GM13976 (cell line): ENCODE data around the gene SPEF1.

ENCODE experiments used
- DNase-seq: peaks from one replicate; pipeline ENCODE4 v3.0.0; 2012; ENCODE audit warnings: low spot score
- in situ Hi-C: fragments of 300-500 bp; cut with MboI; formaldehyde crosslinking; loops from one replicate; pipeline ENCODE4 v1.12.0; 2022; ENCODE audit warnings: low sequenced_read_pairs, mixed read lengths, inconsistent platforms; ENCODE audit not compliant: unreplicated experiment
- TF ChIP-seq, protein P1 (sequence below): IDR thresholded peaks from 2 replicates; pipeline ENCODE4 v1.5.1; 2012; ENCODE audit warnings: borderline replicate concordance, mild to moderate bottlenecking; ENCODE audit not compliant: insufficient read depth; ENCODE audit errors: extremely low read depth, missing control alignments, control extremely low read depth

SPEF1 gene

DNA sequence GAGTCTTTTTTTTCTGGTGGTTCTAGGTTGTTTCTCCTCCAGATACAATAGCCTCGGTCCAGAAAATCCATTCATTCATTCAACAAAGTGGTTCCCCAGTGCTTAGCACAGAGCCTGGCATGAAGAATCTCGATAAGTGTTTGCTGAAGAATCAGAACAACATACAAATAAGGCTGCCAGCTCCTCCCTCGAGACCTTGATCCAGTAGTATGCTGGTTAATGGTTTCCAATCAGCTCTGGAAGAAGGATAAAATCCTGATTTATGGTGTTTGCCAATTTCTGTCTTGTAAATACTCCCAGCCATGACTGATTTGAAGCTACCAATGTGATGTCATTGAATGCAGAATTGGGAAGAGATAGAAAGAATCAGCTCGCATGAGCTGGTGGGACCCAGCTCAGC lies 45.5 kb downstream of the SPEF1 start:
- in situ Hi-C loops = no loop called here
- DNase-seq = no peak
- TF ChIP-seq, protein P1, sequence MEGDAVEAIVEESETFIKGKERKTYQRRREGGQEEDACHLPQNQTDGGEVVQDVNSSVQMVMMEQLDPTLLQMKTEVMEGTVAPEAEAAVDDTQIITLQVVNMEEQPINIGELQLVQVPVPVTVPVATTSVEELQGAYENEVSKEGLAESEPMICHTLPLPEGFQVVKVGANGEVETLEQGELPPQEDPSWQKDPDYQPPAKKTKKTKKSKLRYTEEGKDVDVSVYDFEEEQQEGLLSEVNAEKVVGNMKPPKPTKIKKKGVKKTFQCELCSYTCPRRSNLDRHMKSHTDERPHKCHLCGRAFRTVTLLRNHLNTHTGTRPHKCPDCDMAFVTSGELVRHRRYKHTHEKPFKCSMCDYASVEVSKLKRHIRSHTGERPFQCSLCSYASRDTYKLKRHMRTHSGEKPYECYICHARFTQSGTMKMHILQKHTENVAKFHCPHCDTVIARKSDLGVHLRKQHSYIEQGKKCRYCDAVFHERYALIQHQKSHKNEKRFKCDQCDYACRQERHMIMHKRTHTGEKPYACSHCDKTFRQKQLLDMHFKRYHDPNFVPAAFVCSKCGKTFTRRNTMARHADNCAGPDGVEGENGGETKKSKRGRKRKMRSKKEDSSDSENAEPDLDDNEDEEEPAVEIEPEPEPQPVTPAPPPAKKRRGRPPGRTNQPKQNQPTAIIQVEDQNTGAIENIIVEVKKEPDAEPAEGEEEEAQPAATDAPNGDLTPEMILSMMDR = no peak

- in situ Hi-C loops = no loop called here
- TF ChIP-seq, protein P1 = no peak
- no peak for DNase-seq
These were observed 47.0 kb downstream of the SPEF1 start for GRCh38 chr20:3734111-3734843.

DNA sequence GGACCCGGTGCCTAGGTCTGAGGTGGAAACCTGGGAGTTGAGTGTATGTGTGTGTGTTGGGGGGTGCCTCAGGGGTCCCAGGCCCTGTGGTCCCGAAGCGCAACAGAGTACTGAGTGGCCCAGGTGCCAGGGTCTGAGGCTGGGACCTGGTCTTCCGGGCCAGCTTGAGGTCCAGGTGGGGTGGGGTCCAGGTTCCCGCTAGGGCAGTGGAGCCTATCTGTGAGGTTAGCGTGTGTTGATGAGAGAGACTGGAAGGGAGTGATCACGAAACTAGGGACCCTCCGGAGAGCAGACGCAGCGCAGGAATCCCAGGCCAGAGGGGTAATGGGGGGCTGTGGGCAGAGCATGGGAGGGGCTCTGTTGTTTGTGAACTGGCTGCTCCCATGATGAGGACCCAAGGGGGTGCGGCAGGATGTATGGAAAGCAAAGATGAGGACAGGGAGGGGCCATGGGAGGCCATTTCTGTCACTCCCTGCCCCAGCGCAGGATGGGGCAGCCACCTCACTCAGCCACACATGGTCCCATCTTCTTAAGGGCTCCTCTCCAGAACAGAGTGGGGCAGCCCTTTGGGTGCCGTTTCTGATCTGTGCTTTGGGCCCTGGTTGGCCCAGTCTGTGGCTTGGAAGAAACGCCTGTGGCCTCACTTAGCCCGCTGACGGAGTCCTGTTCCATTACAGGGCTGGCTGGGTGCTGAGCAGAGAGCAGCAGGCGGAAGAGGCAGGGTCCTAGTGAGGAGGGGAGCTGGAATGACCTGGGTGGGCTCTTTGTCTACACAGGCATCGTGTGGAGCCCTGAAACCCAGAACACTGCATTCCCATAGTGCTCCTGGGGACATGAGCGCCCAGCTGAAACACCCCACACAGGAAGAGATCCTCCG lies 47.9 kb downstream of the SPEF1 start:
- DNase-seq = no peak
- in situ Hi-C loops = no loop called here
- TF ChIP-seq, protein P1 = no peak

GRCh38 chr20:3732327-3733118 lies 48.7 kb downstream of the SPEF1 start, which contains the start of gene HSPA12B:
HSPA12B (plus strand) TSS chr20:3732685; CDS start chr20:3738675, 5,990 bp downstream.
- TF ChIP-seq, protein P1 = no peak
- DNase-seq = no peak
- in situ Hi-C loops = no loop called here

DNA sequence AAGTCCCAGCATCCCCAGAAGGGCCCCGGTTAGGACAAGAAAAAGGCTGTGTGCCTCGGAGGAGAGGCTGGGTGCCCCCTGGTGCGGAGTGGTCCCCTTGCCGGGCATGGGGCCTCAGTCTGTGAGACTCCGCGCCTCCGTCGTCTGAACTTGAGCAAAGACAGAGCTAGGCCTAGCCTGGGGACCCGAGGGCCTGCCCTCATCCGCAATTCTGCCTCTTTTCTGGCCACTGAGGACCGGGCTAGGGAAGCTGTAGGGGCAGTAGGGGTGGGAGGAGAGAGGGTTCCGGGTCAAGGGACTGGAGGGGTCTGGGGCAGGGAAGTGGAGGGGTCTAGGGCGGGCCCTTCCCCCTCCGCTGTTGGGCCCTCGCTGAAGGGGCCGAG lies 49.3 kb downstream of the SPEF1 start:
- in situ Hi-C loops = no loop called here
- DNase-seq = no peak
- TF ChIP-seq, protein P1 = no peak
